Stomach (tissue), 19 donors: ENCODE measurements around the gene RTN4. TPM values are rescaled to one million over a fixed set of nuclear protein-coding genes. Genes with fewer than 3 reads are reported as not detected.

ENCODE experiments used
- DNase-seq, 2 donors: peaks; one replicate each; pipeline versions ENCODE4 v3.0.0 to v3.0.0-alpha.2; 2013 to 2019
- H3K27ac ChIP-seq, 5 donors: fragments of 200-600 bp in 4 of 5; sonication (generic) in 4 of 5; one replicate each; pipeline ENCODE4 v1.5.1; 2013 to 2019; ENCODE audit warnings: mild to moderate bottlenecking in 1 of 5, moderate library complexity in 1 of 5
- H3K27me3 ChIP-seq, 3 donors: fragments of 200-600 bp; sonication (generic); one replicate each; pipeline ENCODE4 v1.5.1; 2017 to 2019; ENCODE audit warnings: mixed run types in 1 of 3
- H3K36me3 ChIP-seq, 4 donors: fragments of 200-600 bp; sonication (generic); 1 replicate in 3 of 4; 2 replicates in 1 of 4; pipeline ENCODE4 v1.5.1; 2016 to 2019
- H3K4me1 ChIP-seq, 4 donors: fragments of 200-600 bp; sonication (generic); one replicate each; pipeline ENCODE4 v1.5.1; 2016 to 2019
- H3K4me3 ChIP-seq, 4 donors: fragments of 200-600 bp; sonication (generic) in 3 of 4; one replicate each; pipeline ENCODE4 v1.5.1; 2016 to 2019; ENCODE audit warnings: mild to moderate bottlenecking in 1 of 4
- H3K9me3 ChIP-seq, 4 donors: fragments of 200-600 bp; sonication (generic); one replicate each; pipeline ENCODE4 v1.5.1; 2016 to 2019
- EP300 ChIP-seq: sonication (generic); formaldehyde crosslinking; IDR thresholded peaks from one replicate; pipeline ENCODE4 v1.6.1; 2017; ENCODE audit warnings: antibody characterized with exemption
- POLR2A ChIP-seq, 4 donors: fragments of 450-650 bp; IDR thresholded peaks; one replicate each; pipeline ENCODE4 v1.6.1; 2016; ENCODE audit warnings: antibody characterized with exemption in 4 of 4, control low read depth in 2 of 4, mild to moderate bottlenecking in 1 of 4, moderate library complexity in 1 of 4
- POLR2AphosphoS5 ChIP-seq, 3 donors: sonication (generic); formaldehyde crosslinking; IDR thresholded peaks; one replicate each; pipeline ENCODE4 v1.6.1; 2016; ENCODE audit warnings: antibody characterized with exemption in 3 of 3
- WGBS, 5 donors: extraction: QIAGEN DNeasy Blood & Tissue Kit in 3 of 5; methylation state at CpG; one replicate each; pipeline versions ENCODE4 v1.1.5 to v1.1.7; 2013 to 2018; 5-methylcytosine and 5-hydroxymethylcytosine counted together
- intact Hi-C: fragments of 100-400 bp; cut with DNase I; formaldehyde crosslinking; loops from one replicate; pipeline ENCODE4 v1.15.1; 2023; ENCODE audit warnings: low total_unique reads
- long read RNA-seq, 10 donors: transcript quantifications; one replicate each; lab custom pipeline, GENCODE V29; 2026
- polyA plus RNA-seq, 3 donors: library from polyadenylated mRNA; stranded (reverse); fragments of 200-250 nt; gene quantifications; one replicate each; pipeline ENCODE4 v1.2.3, GENCODE V29; 2013
- total RNA-seq, 5 donors: library from RNA; depleted of rRNA; stranded (reverse); fragments of >200 nt; gene quantifications; one replicate each; pipeline versions ENCODE4 v1.1.0 to v1.2.3, GENCODE V29; 2014 to 2016
- TF ChIP-seq, protein P1 (sequence below), 7 experiments: fragments of 450-650 bp in 4 of 7; fragments of 200-600 bp in 3 of 7; sonication (generic) in 3 of 7; IDR thresholded peaks; one replicate each; pipeline ENCODE4 v1.5.1; 2016 to 2019; ENCODE audit warnings: antibody characterized with exemption in 7 of 7, control low read depth in 2 of 7, mild to moderate bottlenecking in 1 of 7
- donor health status: healthy with polysubstance abuse.
- donor health status: Bipolar disorder and iron deficiency.
- donor health status: healthy.

Gene RTN4, protein sequence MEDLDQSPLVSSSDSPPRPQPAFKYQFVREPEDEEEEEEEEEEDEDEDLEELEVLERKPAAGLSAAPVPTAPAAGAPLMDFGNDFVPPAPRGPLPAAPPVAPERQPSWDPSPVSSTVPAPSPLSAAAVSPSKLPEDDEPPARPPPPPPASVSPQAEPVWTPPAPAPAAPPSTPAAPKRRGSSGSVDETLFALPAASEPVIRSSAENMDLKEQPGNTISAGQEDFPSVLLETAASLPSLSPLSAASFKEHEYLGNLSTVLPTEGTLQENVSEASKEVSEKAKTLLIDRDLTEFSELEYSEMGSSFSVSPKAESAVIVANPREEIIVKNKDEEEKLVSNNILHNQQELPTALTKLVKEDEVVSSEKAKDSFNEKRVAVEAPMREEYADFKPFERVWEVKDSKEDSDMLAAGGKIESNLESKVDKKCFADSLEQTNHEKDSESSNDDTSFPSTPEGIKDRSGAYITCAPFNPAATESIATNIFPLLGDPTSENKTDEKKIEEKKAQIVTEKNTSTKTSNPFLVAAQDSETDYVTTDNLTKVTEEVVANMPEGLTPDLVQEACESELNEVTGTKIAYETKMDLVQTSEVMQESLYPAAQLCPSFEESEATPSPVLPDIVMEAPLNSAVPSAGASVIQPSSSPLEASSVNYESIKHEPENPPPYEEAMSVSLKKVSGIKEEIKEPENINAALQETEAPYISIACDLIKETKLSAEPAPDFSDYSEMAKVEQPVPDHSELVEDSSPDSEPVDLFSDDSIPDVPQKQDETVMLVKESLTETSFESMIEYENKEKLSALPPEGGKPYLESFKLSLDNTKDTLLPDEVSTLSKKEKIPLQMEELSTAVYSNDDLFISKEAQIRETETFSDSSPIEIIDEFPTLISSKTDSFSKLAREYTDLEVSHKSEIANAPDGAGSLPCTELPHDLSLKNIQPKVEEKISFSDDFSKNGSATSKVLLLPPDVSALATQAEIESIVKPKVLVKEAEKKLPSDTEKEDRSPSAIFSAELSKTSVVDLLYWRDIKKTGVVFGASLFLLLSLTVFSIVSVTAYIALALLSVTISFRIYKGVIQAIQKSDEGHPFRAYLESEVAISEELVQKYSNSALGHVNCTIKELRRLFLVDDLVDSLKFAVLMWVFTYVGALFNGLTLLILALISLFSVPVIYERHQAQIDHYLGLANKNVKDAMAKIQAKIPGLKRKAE
- total RNA-seq (100 to 1,000 TPM; 114 to 463 (median 173) TPM), polyA plus RNA-seq (100 to 1,000 TPM in 1 of 3 donors, 10 to 100 TPM in 2; 40.8 to 116 (median 48.7) TPM)
- long read RNA-seq, donor 1, transcript RTN4-201 (7 exons, 2,333 nt): major isoform, 14 of 17 reads
- long read RNA-seq, donor 1, partial matches to known transcripts: 0 of 17 reads
- long read RNA-seq, donor 1, other reads (novel, unspliced or antisense): 0 of 17 reads
- long read RNA-seq, donor 2, full-length matches to known transcripts: 53 of 3,594 reads
- long read RNA-seq, donor 2, partial matches to known transcripts: 1,528 of 3,594 reads
- long read RNA-seq, donor 2, other reads (novel, unspliced or antisense): 2,013 of 3,594 reads
- long read RNA-seq, donor 3, transcript RTN4-215 (2 exons, 860 nt): minor isoform, 6 of 21 reads
- long read RNA-seq, donor 3, transcript RTN4-201 (7 exons, 2,333 nt): major isoform, 8 of 21 reads
- long read RNA-seq, donor 3, transcript RTN4-205 (7 exons, 1,898 nt): minor isoform, 6 of 21 reads
- long read RNA-seq, donor 3, partial matches to known transcripts: 0 of 21 reads
- long read RNA-seq, donor 3, other reads (novel, unspliced or antisense): 0 of 21 reads
- long read RNA-seq, donor 4, partial matches to known transcripts: 0 of 5 reads
- long read RNA-seq, donor 4, other reads (novel, unspliced or antisense): 0 of 5 reads
- long read RNA-seq, donor 5, transcript RTN4-201 (7 exons, 2,333 nt): major isoform, 38 of 51 reads
- long read RNA-seq, donor 5, transcript RTN4-215 (2 exons, 860 nt): minor isoform, 8 of 51 reads
- long read RNA-seq, donor 5, partial matches to known transcripts: 0 of 51 reads
- long read RNA-seq, donor 5, other reads (novel, unspliced or antisense): 0 of 51 reads
- long read RNA-seq, donor 6: 0 reads
- long read RNA-seq, donor 7, transcript RTN4-201 (7 exons, 2,333 nt): major isoform, 34 of 56 reads
- long read RNA-seq, donor 7, transcript RTN4-215 (2 exons, 860 nt): minor isoform, 8 of 56 reads
- long read RNA-seq, donor 7, partial matches to known transcripts: 7 of 56 reads
- long read RNA-seq, donor 7, other reads (novel, unspliced or antisense): 0 of 56 reads
- long read RNA-seq, donor 8, transcript RTN4-205 (7 exons, 1,898 nt): minor isoform, 7 of 37 reads
- long read RNA-seq, donor 8, transcript RTN4-215 (2 exons, 860 nt): minor isoform, 7 of 37 reads
- long read RNA-seq, donor 8, transcript RTN4-201 (7 exons, 2,333 nt): major isoform, 20 of 37 reads
- long read RNA-seq, donor 8, partial matches to known transcripts: 0 of 37 reads
- long read RNA-seq, donor 8, other reads (novel, unspliced or antisense): 0 of 37 reads
- long read RNA-seq, donor 9, transcript RTN4-205 (7 exons, 1,898 nt): minor isoform, 8 of 33 reads
- long read RNA-seq, donor 9, transcript RTN4-201 (7 exons, 2,333 nt): major isoform, 12 of 33 reads
- long read RNA-seq, donor 9, partial matches to known transcripts: 5 of 33 reads
- long read RNA-seq, donor 9, other reads (novel, unspliced or antisense): 0 of 33 reads
- long read RNA-seq, donor 10, transcript RTN4-205 (7 exons, 1,898 nt): major isoform, 17 of 27 reads
- long read RNA-seq, donor 10, transcript RTN4-201 (7 exons, 2,333 nt): minor isoform, 8 of 27 reads
- long read RNA-seq, donor 10, partial matches to known transcripts: 0 of 27 reads
- long read RNA-seq, donor 10, other reads (novel, unspliced or antisense): 0 of 27 reads

DNA sequence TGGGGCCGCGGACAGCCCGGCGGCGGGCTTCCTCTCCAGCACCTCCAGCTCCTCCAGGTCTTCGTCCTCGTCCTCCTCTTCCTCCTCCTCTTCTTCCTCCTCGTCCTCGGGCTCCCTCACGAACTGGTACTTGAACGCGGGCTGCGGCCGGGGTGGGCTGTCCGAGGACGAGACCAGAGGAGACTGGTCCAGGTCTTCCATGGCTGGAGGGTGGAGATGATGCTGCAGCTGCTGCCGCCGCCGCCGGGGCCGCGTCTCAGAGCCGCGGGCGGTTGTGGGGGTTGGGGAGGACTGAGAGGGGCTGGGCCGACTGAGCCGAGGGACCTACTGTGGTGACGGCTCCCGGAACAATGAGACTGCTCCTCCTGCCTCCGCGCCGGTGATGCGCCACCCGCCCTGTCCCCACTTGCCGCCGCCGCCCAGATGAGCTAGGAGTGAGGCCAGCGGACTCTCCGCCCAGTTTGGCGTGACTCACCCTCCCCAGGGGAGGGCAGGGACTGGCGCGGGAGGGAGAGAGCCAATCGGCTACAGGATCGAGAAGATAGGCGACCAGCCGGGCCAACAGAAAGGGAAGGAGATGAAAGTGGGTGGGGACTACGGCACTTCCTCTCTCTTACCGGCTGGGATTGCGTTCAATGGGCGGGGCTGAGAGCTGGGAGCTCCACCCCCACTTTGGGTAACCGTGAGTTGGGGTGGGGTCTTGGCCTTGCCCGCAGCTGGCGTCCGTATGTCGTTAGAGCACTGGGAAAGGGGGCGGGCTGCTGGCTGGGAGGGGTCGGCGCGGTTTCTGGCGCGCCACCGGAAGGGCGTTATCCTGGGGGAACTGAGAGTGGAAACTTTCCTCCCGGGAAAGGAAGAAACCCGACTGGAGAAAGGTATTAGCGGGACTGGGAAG lies at the start of gene RTN4:
RTN4 (minus strand) TSS at position 352 of the 895 bp plus-strand sequence; CDS start at position 201, 151 bp downstream.
- H3K27ac ChIP-seq: peak within 1 kb of the TSS; percentile 92 to 99 (median 99)
- H3K9me3 ChIP-seq: no peaks in the 10 kb centered on the region
- peak within 1 kb of the TSS; percentile 89 to 93 (median 89) for H3K4me3 ChIP-seq
- peaks cover 27 to 48% (median 38%) of the 10 kb centered on the region in 4 donors for H3K4me1 ChIP-seq
- no peak for TF ChIP-seq EP300
- peak in 2 of 4 donors; percentile 96 for TF ChIP-seq POLR2A (IDR thresholded peaks at IDR 0.05)
- TF ChIP-seq POLR2AphosphoS5 (IDR thresholded peaks at IDR 0.05): peak; percentile 92 to 99 (median 98)
- TF ChIP-seq, protein P1, sequence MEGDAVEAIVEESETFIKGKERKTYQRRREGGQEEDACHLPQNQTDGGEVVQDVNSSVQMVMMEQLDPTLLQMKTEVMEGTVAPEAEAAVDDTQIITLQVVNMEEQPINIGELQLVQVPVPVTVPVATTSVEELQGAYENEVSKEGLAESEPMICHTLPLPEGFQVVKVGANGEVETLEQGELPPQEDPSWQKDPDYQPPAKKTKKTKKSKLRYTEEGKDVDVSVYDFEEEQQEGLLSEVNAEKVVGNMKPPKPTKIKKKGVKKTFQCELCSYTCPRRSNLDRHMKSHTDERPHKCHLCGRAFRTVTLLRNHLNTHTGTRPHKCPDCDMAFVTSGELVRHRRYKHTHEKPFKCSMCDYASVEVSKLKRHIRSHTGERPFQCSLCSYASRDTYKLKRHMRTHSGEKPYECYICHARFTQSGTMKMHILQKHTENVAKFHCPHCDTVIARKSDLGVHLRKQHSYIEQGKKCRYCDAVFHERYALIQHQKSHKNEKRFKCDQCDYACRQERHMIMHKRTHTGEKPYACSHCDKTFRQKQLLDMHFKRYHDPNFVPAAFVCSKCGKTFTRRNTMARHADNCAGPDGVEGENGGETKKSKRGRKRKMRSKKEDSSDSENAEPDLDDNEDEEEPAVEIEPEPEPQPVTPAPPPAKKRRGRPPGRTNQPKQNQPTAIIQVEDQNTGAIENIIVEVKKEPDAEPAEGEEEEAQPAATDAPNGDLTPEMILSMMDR (IDR thresholded peaks at IDR 0.05): peak in 3 of 7 experiments; percentile 10 to 15 (median 11)
- H3K36me3 ChIP-seq: no peaks in the 10 kb centered on the region
- 0 to 1% (median 1%) methylated on average over 41 to 66 of the region's 66 CpGs for WGBS, 5 donors
- peak; percentile 97 to 99 for DNase-seq
- intact Hi-C loops: no loop called here
- H3K27me3 ChIP-seq: no peaks in the 10 kb centered on the region

DNA sequence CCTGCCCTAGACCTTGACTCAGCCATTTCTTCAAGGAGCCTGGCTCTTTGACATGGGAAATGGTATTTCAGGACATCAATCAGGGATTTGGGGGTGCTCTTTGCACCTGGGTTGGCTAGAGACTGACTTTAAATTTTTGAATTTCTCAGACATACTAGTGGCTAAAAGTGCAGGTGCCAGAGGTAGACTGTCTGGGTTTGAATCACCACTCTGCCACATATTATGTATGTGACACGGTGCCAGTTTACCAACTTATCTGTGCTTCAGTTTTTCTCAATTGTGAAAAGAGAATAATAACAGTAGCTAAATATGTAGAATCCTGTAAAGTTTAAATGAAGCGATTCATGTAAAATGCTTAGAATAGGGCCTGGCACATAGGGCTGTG lies 49.2 kb upstream of the RTN4 start:
- intact Hi-C loops: no loop called here
- peaks cover 17 to 57% (median 45%) of the 10 kb centered on the region in 4 donors for H3K4me1 ChIP-seq
- no peaks in the 10 kb centered on the region for H3K36me3 ChIP-seq

More for the DNA sequence above, 49.2 kb upstream of the RTN4 start:
- Histone ChIP-seq H3K27me3 (no peaks in the 10 kb centered on the region), H3K9me3 (no peaks in the 10 kb centered on the region), H3K4me3 (no peak overlapping the region), H3K27ac (peak overlapping the region; percentile 18 to 89 (median 82))
- TF ChIP-seq POLR2AphosphoS5 (IDR thresholded peaks at IDR 0.05) (no peak), POLR2A (IDR thresholded peaks at IDR 0.05) (no peak), EP300 (no peak)
- TF ChIP-seq, protein P1 (IDR thresholded peaks at IDR 0.05): no peak
- no peak for DNase-seq
- whole genome bisulfite sequencing, 5 donors: 81 to 97% (median 88%) methylated on average over 2 of the region's 2 CpGs
